ENCODE results near the gene POU4F1.
A peak's percentile ranks its signal among the peaks of the same experiment; 100 is the strongest.

POU4F1 gene

DNA sequence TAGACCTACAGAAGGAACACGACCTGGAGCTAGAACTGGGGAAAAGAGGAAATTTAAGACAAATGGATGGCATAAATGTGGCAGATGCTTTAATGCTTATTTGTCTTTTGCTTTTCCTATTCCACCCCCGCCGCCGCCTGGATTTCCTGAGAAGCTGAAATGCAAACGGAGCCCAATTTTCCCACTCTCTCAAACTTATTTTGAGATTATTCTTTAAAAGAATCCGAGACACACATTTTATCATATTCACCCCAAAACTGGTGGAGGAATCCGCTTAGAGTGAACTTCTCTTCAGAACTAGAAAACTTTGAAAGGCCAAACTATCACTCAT lies 5.8 kb downstream of the POU4F1 start:
- Histone ChIP-seq H3K4me2 (no peak overlapping the region), H3K9ac (no peak overlapping the region), H2AFZ (ENCODE audit: low read depth) (no peak overlapping the region), H3K27me3 (ENCODE audit: insufficient read depth, low read depth) (no peaks in the 10 kb centered on the region), H3K27ac (no peak overlapping the region), H3K79me2 (ENCODE audit: insufficient read depth, low read depth) (no peaks in the 10 kb centered on the region), H3K36me3 (ENCODE audit: insufficient read depth) (no peaks in the 10 kb centered on the region), H4K20me1 (ENCODE audit: insufficient read depth) (no peaks in the 10 kb centered on the region), H3K4me3 (IDR thresholded peaks at IDR 0.05; ENCODE audit: insufficient read depth, low read depth, low read length) (no peak overlapping the region), H3K4me1 (ENCODE audit: low read depth, poor library complexity, severe bottlenecking) (no peaks in the 10 kb centered on the region)
- TF ChIP-seq, protein P1, sequence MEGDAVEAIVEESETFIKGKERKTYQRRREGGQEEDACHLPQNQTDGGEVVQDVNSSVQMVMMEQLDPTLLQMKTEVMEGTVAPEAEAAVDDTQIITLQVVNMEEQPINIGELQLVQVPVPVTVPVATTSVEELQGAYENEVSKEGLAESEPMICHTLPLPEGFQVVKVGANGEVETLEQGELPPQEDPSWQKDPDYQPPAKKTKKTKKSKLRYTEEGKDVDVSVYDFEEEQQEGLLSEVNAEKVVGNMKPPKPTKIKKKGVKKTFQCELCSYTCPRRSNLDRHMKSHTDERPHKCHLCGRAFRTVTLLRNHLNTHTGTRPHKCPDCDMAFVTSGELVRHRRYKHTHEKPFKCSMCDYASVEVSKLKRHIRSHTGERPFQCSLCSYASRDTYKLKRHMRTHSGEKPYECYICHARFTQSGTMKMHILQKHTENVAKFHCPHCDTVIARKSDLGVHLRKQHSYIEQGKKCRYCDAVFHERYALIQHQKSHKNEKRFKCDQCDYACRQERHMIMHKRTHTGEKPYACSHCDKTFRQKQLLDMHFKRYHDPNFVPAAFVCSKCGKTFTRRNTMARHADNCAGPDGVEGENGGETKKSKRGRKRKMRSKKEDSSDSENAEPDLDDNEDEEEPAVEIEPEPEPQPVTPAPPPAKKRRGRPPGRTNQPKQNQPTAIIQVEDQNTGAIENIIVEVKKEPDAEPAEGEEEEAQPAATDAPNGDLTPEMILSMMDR (conservative IDR thresholded peaks at IDR 0.05; ENCODE audit: low read depth, low read length): no peak

DNA sequence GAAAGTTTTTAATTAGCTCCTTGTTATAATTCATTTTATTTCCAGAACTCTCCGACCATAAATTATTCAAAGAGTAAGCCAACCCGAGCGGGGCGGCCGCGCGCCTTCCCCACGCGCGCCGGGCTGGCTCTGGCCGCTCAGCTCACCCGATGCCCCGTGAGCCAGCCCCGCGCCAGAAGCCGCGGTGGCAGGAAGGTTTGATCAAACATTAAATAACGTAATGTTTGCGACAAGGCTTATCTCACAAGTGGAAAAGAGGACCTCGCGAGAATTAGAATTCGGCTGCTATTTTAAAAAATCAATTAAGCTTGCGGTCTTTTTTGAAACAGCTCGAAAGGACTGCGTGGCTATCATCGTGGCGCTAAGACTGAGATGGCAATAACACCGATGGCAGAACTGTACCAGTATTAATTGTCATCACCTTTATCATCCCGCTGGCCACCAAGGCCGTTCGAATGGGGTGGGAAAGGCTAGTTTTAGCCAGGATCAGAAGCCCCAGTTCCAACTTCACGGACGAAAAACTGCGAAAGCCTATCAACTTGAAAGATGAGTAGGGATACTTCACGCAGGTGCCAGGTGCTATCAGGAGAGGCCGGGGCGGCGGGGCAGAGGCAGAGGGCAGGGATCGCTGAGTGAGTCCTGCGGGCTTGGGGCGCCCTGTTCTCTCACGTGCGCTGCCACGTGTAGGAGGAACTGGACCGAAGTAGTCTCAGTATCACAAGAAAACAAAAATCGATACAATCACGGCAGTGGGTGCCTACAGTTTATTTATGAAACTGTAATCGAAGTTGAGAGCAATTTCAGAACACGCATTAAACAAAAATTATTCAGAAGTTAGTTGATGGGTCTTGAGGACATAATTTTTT lies 6.4 kb downstream of the POU4F1 start:
- H3K4me3 ChIP-seq (IDR thresholded peaks at IDR 0.05; ENCODE audit: insufficient read depth, low read depth, low read length): no peak overlapping the region
- H3K27ac ChIP-seq: no peak overlapping the region
- no peaks in the 10 kb centered on the region for H3K79me2 ChIP-seq (ENCODE audit: insufficient read depth, low read depth)
- H3K36me3 ChIP-seq (ENCODE audit: insufficient read depth): no peaks in the 10 kb centered on the region
- H3K4me1 ChIP-seq (ENCODE audit: low read depth, poor library complexity, severe bottlenecking): no peaks in the 10 kb centered on the region
- no peak overlapping the region for H3K9ac ChIP-seq
- H2AFZ ChIP-seq (ENCODE audit: low read depth): no peak overlapping the region
- no peaks in the 10 kb centered on the region for H4K20me1 ChIP-seq (ENCODE audit: insufficient read depth)
- no peak overlapping the region for H3K4me2 ChIP-seq
- TF ChIP-seq, protein P1 (conservative IDR thresholded peaks at IDR 0.05; ENCODE audit: low read depth, low read length): no peak
- no peaks in the 10 kb centered on the region for H3K27me3 ChIP-seq (ENCODE audit: insufficient read depth, low read depth)

DNA sequence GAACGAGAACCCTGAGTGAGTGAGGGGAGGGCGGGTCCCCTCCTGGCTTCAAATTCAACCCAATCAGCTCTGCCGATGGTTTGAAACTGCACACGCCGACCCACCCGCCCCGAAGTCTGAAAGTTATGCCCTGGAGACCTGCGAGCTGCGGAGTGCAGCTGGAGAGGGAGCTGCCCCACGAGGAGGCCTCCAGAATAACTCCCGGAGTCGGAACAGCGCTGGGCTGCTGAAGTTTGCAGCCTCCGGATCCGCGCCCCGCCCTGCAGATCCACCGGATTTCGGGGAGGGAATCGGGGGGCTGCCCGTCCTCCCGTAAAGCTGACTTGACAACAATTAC lies 7.0 kb downstream of the POU4F1 start:
- no peak overlapping the region for H3K27ac ChIP-seq
- no peaks in the 10 kb centered on the region for H3K79me2 ChIP-seq (ENCODE audit: insufficient read depth, low read depth)
- no peak overlapping the region for H3K9ac ChIP-seq
- H3K36me3 ChIP-seq (ENCODE audit: insufficient read depth): no peaks in the 10 kb centered on the region
- H3K4me1 ChIP-seq (ENCODE audit: low read depth, poor library complexity, severe bottlenecking): no peaks in the 10 kb centered on the region
- no peaks in the 10 kb centered on the region for H3K27me3 ChIP-seq (ENCODE audit: insufficient read depth, low read depth)
- no peak overlapping the region for H2AFZ ChIP-seq (ENCODE audit: low read depth)
- no peak overlapping the region for H3K4me2 ChIP-seq
- TF ChIP-seq, protein P1 (conservative IDR thresholded peaks at IDR 0.05; ENCODE audit: low read depth, low read length): no peak
- no peaks in the 10 kb centered on the region for H4K20me1 ChIP-seq (ENCODE audit: insufficient read depth)
- H3K4me3 ChIP-seq (IDR thresholded peaks at IDR 0.05; ENCODE audit: insufficient read depth, low read depth, low read length): no peak overlapping the region

DNA sequence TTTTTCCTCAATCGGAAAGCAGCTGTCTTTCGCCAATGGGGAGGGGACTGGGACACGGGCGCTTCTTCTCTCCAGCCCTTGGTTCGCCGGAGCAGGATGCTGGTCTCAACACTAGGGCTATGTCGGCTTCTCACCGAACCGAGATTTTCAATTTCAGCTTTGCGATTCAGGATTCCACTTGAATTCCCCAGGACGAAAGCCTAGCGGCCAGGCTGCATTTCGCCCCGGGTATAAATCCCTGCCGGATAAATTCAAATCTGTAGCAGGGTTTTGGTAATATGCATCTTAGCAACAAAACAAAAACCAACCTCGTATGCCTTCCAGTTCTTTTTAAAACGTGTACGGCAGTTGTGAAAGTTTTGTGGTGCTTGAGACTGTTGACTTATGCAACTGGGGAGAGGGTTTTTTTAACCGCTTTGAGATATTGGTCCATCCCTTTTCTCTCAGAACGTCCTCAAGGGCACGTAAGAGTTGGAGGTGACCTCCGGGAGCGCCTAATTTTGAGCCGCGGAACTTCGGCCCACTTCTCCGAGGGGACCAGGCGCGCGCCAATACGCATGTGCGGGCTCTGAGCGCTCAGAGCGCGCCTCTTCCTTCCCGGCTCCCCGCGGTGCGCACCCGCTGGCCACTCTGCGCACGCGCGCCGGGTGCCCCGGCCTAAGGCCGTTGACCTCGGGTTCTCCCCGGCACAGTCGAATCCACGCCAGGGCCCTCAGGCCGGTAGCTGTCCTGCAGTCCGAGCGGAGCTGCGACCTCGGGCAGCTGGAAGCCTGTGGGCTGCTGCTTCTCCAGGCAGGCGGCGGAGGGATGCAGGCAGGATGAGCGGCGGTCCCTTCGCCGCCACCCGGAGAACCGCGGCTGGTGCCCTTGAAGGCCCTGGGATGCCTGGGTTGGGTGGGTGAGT lies 7.6 kb downstream of the POU4F1 start:
- no peak overlapping the region for H3K9ac ChIP-seq
- peak overlapping the region; percentile 41; the same call in 1 of the 2 replicates for H3K4me2 ChIP-seq
- no peaks in the 10 kb centered on the region for H3K27me3 ChIP-seq (ENCODE audit: insufficient read depth, low read depth)
- no peaks in the 10 kb centered on the region for H4K20me1 ChIP-seq (ENCODE audit: insufficient read depth)
- no peak overlapping the region for H3K4me3 ChIP-seq (IDR thresholded peaks at IDR 0.05; ENCODE audit: insufficient read depth, low read depth, low read length)
- H3K4me1 ChIP-seq (ENCODE audit: low read depth, poor library complexity, severe bottlenecking): no peaks in the 10 kb centered on the region
- no peak overlapping the region for H3K27ac ChIP-seq
- TF ChIP-seq, protein P1 (conservative IDR thresholded peaks at IDR 0.05; ENCODE audit: low read depth, low read length): no peak
- no peaks in the 10 kb centered on the region for H3K79me2 ChIP-seq (ENCODE audit: insufficient read depth, low read depth)
- no peaks in the 10 kb centered on the region for H3K36me3 ChIP-seq (ENCODE audit: insufficient read depth)
- peak overlapping the region; percentile 41 for H2AFZ ChIP-seq (ENCODE audit: low read depth)

All from KMS-11 (cell line).